ENCODE measurements around the gene GZMM. TPM values are rescaled to one million over a fixed set of nuclear protein-coding genes. Genes with fewer than 3 reads are reported as not detected.

GZMM gene
- total and polyA plus RNA-seq, 2 experiments from 2014 or later: not detected

- Histone ChIP-seq H3K4me2 (no peak overlapping the region), H3K36me3 (replicated peaks; ENCODE audit: insufficient read depth, low read depth) (no peaks in the 10 kb centered on the region), H4K20me1 (ENCODE audit: insufficient read depth, poor library complexity, severe bottlenecking) (peaks cover 34% of the 10 kb centered on the region), H3K27ac (no peak overlapping the region), H2AFZ (no peak overlapping the region), H3K9me2 (replicated peaks; ENCODE audit: insufficient read depth) (no peaks in the 10 kb centered on the region), H3K4me3 (no peak overlapping the region), H3K79me2 (peaks cover 34% of the 10 kb centered on the region), H3K27me3 (no peaks in the 10 kb centered on the region), H3K4me1 (ENCODE audit: insufficient read depth) (peaks cover 7% of the 10 kb centered on the region), H3K9me3 (ENCODE audit: low read depth) (no peaks in the 10 kb centered on the region)
- TF ChIP-seq EZH2 (IDR thresholded peaks at IDR 0.05; ENCODE audit: borderline replicate concordance): no peak
- TF ChIP-seq EZH2phosphoT487 (IDR thresholded peaks at IDR 0.05; ENCODE audit: low read depth, severe bottlenecking, unreplicated experiment): no peak
- no peak for TF ChIP-seq CTCF (IDR thresholded peaks at IDR 0.05; ENCODE audit: poor library complexity)
- no peak for DNase-seq (ENCODE audit: low spot score)
- WGBS (ENCODE audit: low lambda C conversion rate, missing lambda C conversion rate): 96% methylated on average over 24 of the region's 30 CpGs
Measured at GRCh38 chr19:539429-540030, 4.3 kb upstream of the GZMM start.

- Histone ChIP-seq H3K36me3 (replicated peaks; ENCODE audit: insufficient read depth, low read depth) (no peaks in the 10 kb centered on the region), H4K20me1 (ENCODE audit: insufficient read depth, poor library complexity, severe bottlenecking) (peaks cover 20% of the 10 kb centered on the region), H2AFZ (no peak overlapping the region), H3K9me2 (replicated peaks; ENCODE audit: insufficient read depth) (no peaks in the 10 kb centered on the region), H3K27ac (no peak overlapping the region), H3K79me2 (peaks cover 20% of the 10 kb centered on the region), H3K9me3 (ENCODE audit: low read depth) (no peaks in the 10 kb centered on the region), H3K4me1 (ENCODE audit: insufficient read depth) (no peaks in the 10 kb centered on the region), H3K4me2 (no peak overlapping the region), H3K4me3 (no peak overlapping the region), H3K27me3 (no peaks in the 10 kb centered on the region)
- no peak for DNase-seq (ENCODE audit: low spot score)
- 94% methylated on average over 42 of the region's 51 CpGs for WGBS (ENCODE audit: low lambda C conversion rate, missing lambda C conversion rate)
- no peak for TF ChIP-seq CTCF (IDR thresholded peaks at IDR 0.05; ENCODE audit: poor library complexity)
- TF ChIP-seq EZH2 (IDR thresholded peaks at IDR 0.05; ENCODE audit: borderline replicate concordance): no peak
- TF ChIP-seq EZH2phosphoT487 (IDR thresholded peaks at IDR 0.05; ENCODE audit: low read depth, severe bottlenecking, unreplicated experiment): no peak
Measured at GRCh38 chr19:540867-541637, 2.8 kb upstream of the GZMM start.

- WGBS (ENCODE audit: low lambda C conversion rate, missing lambda C conversion rate): 98% methylated on average over 16 of the region's 26 CpGs
- H3K4me3 ChIP-seq: no peak overlapping the region
- H3K27ac ChIP-seq: no peak overlapping the region
- H3K9me2 ChIP-seq (replicated peaks; ENCODE audit: insufficient read depth): no peaks in the 10 kb centered on the region
- no peak overlapping the region for H3K4me2 ChIP-seq
- peaks cover 15% of the 10 kb centered on the region for H4K20me1 ChIP-seq (ENCODE audit: insufficient read depth, poor library complexity, severe bottlenecking)
- H3K36me3 ChIP-seq (replicated peaks; ENCODE audit: insufficient read depth, low read depth): no peaks in the 10 kb centered on the region
- no peak overlapping the region for H2AFZ ChIP-seq
- peaks cover 14% of the 10 kb centered on the region for H3K79me2 ChIP-seq
- DNase-seq (ENCODE audit: low spot score): no peak
- H3K4me1 ChIP-seq (ENCODE audit: insufficient read depth): no peaks in the 10 kb centered on the region
- H3K9me3 ChIP-seq (ENCODE audit: low read depth): no peaks in the 10 kb centered on the region
- TF ChIP-seq EZH2phosphoT487 (IDR thresholded peaks at IDR 0.05; ENCODE audit: low read depth, severe bottlenecking, unreplicated experiment): no peak
- TF ChIP-seq CTCF (IDR thresholded peaks at IDR 0.05; ENCODE audit: poor library complexity): no peak
- no peak for TF ChIP-seq EZH2 (IDR thresholded peaks at IDR 0.05; ENCODE audit: borderline replicate concordance)
- H3K27me3 ChIP-seq: no peaks in the 10 kb centered on the region
Measured at GRCh38 chr19:541699-542098, 2.2 kb upstream of the GZMM start.
